Measurements from ENCODE around the gene LDLRAD3. TPM values are rescaled to one million over a fixed set of nuclear protein-coding genes. Genes with fewer than 3 reads are reported as not detected.

LDLRAD3 gene
- total RNA-seq, 2 experiments from 2014 or later: not detected

GRCh38 chr11:36035454-36035853 lies 91.6 kb downstream of the LDLRAD3 start:
- Histone ChIP-seq H3K4me3 (ENCODE audit: low read depth, low read length, poor library complexity, severe bottlenecking) (no peak overlapping the region), H4K20me1 (ENCODE audit: insufficient read depth, low read length) (no peaks in the 10 kb centered on the region), H3K9me3 (ENCODE audit: low read length) (no peaks in the 10 kb centered on the region), H3K79me2 (ENCODE audit: insufficient read depth, low read depth, low read length) (no peaks in the 10 kb centered on the region), H3K4me1 (ENCODE audit: insufficient read depth, low read length, poor library complexity, severe bottlenecking) (no peaks in the 10 kb centered on the region), H3K9me2 (ENCODE audit: insufficient read depth, low read length) (no peaks in the 10 kb centered on the region), H3K4me2 (ENCODE audit: low read length) (no peak overlapping the region), H3K36me3 (ENCODE audit: insufficient read depth, low read length) (no peaks in the 10 kb centered on the region), H2AFZ (ENCODE audit: low read length) (no peak overlapping the region), H3K27ac (ENCODE audit: low read depth, low read length, poor library complexity, severe bottlenecking) (no peak overlapping the region)
- DNase-seq (ENCODE audit: low spot score): no peak
- intact Hi-C loops (cut with micrococcal nuclease; ENCODE audit: unreplicated experiment): no loop called here
- no TSS peak for BruUV-seq (replicated peaks)
- ChIA-PET POLR2A (no interaction called here), CTCF (ENCODE audit: unreplicated experiment) (no interaction called here)
- TF ChIP-seq EZH2phosphoT487 (IDR thresholded peaks at IDR 0.05; ENCODE audit: borderline replicate concordance, low read depth, low read length): no peak
- TF ChIP-seq, protein P1, sequence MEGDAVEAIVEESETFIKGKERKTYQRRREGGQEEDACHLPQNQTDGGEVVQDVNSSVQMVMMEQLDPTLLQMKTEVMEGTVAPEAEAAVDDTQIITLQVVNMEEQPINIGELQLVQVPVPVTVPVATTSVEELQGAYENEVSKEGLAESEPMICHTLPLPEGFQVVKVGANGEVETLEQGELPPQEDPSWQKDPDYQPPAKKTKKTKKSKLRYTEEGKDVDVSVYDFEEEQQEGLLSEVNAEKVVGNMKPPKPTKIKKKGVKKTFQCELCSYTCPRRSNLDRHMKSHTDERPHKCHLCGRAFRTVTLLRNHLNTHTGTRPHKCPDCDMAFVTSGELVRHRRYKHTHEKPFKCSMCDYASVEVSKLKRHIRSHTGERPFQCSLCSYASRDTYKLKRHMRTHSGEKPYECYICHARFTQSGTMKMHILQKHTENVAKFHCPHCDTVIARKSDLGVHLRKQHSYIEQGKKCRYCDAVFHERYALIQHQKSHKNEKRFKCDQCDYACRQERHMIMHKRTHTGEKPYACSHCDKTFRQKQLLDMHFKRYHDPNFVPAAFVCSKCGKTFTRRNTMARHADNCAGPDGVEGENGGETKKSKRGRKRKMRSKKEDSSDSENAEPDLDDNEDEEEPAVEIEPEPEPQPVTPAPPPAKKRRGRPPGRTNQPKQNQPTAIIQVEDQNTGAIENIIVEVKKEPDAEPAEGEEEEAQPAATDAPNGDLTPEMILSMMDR (conservative IDR thresholded peaks at IDR 0.05; ENCODE audit: low read length): no peak

GRCh38 chr11:36035999-36036398 lies 92.1 kb downstream of the LDLRAD3 start:
- no peak for TF ChIP-seq EZH2phosphoT487 (IDR thresholded peaks at IDR 0.05; ENCODE audit: borderline replicate concordance, low read depth, low read length)
- TF ChIP-seq, protein P1 (conservative IDR thresholded peaks at IDR 0.05; ENCODE audit: low read length): no peak
- intact Hi-C loops (cut with micrococcal nuclease; ENCODE audit: unreplicated experiment): no loop called here

GRCh38 chr11:36037031-36037430 lies 93.2 kb downstream of the LDLRAD3 start:
- no peaks in the 10 kb centered on the region for H3K79me2 ChIP-seq (ENCODE audit: insufficient read depth, low read depth, low read length)
- no peaks in the 10 kb centered on the region for H3K36me3 ChIP-seq (ENCODE audit: insufficient read depth, low read length)
- H3K9me2 ChIP-seq (ENCODE audit: insufficient read depth, low read length): no peaks in the 10 kb centered on the region
- no peaks in the 10 kb centered on the region for H4K20me1 ChIP-seq (ENCODE audit: insufficient read depth, low read length)
- TF ChIP-seq, protein P1 (conservative IDR thresholded peaks at IDR 0.05; ENCODE audit: low read length): no peak
- no peak for TF ChIP-seq EZH2phosphoT487 (IDR thresholded peaks at IDR 0.05; ENCODE audit: borderline replicate concordance, low read depth, low read length)
- DNase-seq (ENCODE audit: low spot score): no peak
- POLR2A ChIA-PET: no interaction called here
- H3K9me3 ChIP-seq (ENCODE audit: low read length): no peaks in the 10 kb centered on the region
- H3K27ac ChIP-seq (ENCODE audit: low read depth, low read length, poor library complexity, severe bottlenecking): no peak overlapping the region
- intact Hi-C loops (cut with micrococcal nuclease; ENCODE audit: unreplicated experiment): no loop called here
- H2AFZ ChIP-seq (ENCODE audit: low read length): no peak overlapping the region
- no peaks in the 10 kb centered on the region for H3K4me1 ChIP-seq (ENCODE audit: insufficient read depth, low read length, poor library complexity, severe bottlenecking)
- CTCF ChIA-PET (ENCODE audit: unreplicated experiment): no interaction called here
- BruUV-seq (replicated peaks): no TSS peak
- no peak overlapping the region for H3K4me2 ChIP-seq (ENCODE audit: low read length)
- H3K4me3 ChIP-seq (ENCODE audit: low read depth, low read length, poor library complexity, severe bottlenecking): no peak overlapping the region

More at GRCh38 chr11:36035999-36036398, 92.1 kb downstream of the LDLRAD3 start:
- no peaks in the 10 kb centered on the region for H4K20me1 ChIP-seq (ENCODE audit: insufficient read depth, low read length)
- ChIA-PET POLR2A (no interaction called here), CTCF (ENCODE audit: unreplicated experiment) (no interaction called here)
- H3K36me3 ChIP-seq (ENCODE audit: insufficient read depth, low read length): no peaks in the 10 kb centered on the region
- H2AFZ ChIP-seq (ENCODE audit: low read length): no peak overlapping the region
- H3K4me2 ChIP-seq (ENCODE audit: low read length): no peak overlapping the region
- no peaks in the 10 kb centered on the region for H3K79me2 ChIP-seq (ENCODE audit: insufficient read depth, low read depth, low read length)
- no peaks in the 10 kb centered on the region for H3K9me2 ChIP-seq (ENCODE audit: insufficient read depth, low read length)
- BruUV-seq (replicated peaks): no TSS peak
- DNase-seq (ENCODE audit: low spot score): no peak
- no peaks in the 10 kb centered on the region for H3K9me3 ChIP-seq (ENCODE audit: low read length)
- no peak overlapping the region for H3K27ac ChIP-seq (ENCODE audit: low read depth, low read length, poor library complexity, severe bottlenecking)
- no peaks in the 10 kb centered on the region for H3K4me1 ChIP-seq (ENCODE audit: insufficient read depth, low read length, poor library complexity, severe bottlenecking)
- no peak overlapping the region for H3K4me3 ChIP-seq (ENCODE audit: low read depth, low read length, poor library complexity, severe bottlenecking)
